ENCODE results near the gene SNX19.

Gene SNX19

GRCh38 chr11:130827451-130828377 lies 88.6 kb downstream of the SNX19 start:
- H3K36me3 ChIP-seq (ENCODE audit: insufficient read depth, low read length) = no peaks in the 10 kb centered on the region
- H3K4me3 ChIP-seq = no peak overlapping the region
- DNase-seq (ENCODE audit: low read depth, low spot score) = no peak
- TF ChIP-seq EZH2 (IDR thresholded peaks at IDR 0.05) (no peak), POLR2AphosphoS5 (IDR thresholded peaks at IDR 0.05; ENCODE audit: borderline replicate concordance, low read depth, low read length) (no peak), FOXP2 (optimal IDR thresholded peaks at IDR 0.05; ENCODE audit: control extremely low read depth, extremely low read length, insufficient read depth) (no peak)
- H3K9ac ChIP-seq (ENCODE audit: insufficient read length) = no peak overlapping the region
- H3K9me3 ChIP-seq (ENCODE audit: low read depth, low read length) = no peaks in the 10 kb centered on the region
- no peak overlapping the region for H3K27ac ChIP-seq

DNA sequence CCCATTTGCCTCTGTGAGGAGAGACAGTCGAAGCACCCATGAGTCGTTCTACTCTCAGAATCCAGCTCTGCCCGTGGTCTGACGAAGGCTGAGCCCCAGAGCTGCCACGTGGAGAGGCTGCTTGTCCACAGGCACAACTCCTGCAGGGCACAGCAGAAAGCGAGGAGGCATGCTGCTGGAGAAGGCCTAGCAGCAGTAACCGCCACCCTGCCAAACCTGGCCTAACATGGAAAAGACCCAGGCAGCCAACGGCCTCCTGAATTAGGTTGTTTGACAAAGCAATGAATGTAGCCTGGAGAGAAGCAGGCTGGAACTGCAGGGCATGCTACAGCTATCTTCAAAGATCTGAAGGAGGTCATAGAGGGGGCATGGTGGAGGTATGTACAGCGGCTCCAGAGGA lies 89.7 kb downstream of the SNX19 start:
- TF ChIP-seq FOXP2 (optimal IDR thresholded peaks at IDR 0.05; ENCODE audit: control extremely low read depth, extremely low read length, insufficient read depth) = no peak
- no peak for TF ChIP-seq EZH2 (IDR thresholded peaks at IDR 0.05)
- no peak for TF ChIP-seq POLR2AphosphoS5 (IDR thresholded peaks at IDR 0.05; ENCODE audit: borderline replicate concordance, low read depth, low read length)
- Histone ChIP-seq H3K9ac (ENCODE audit: insufficient read length) (no peak overlapping the region), H3K9me3 (ENCODE audit: low read depth, low read length) (no peaks in the 10 kb centered on the region), H3K4me3 (no peak overlapping the region), H3K27ac (no peak overlapping the region), H3K36me3 (ENCODE audit: insufficient read depth, low read length) (no peaks in the 10 kb centered on the region)
- DNase-seq (ENCODE audit: low read depth, low spot score) = no peak

- TF ChIP-seq FOXP2 (optimal IDR thresholded peaks at IDR 0.05; ENCODE audit: control extremely low read depth, extremely low read length, insufficient read depth) (no peak), EZH2 (IDR thresholded peaks at IDR 0.05) (no peak), POLR2AphosphoS5 (IDR thresholded peaks at IDR 0.05; ENCODE audit: borderline replicate concordance, low read depth, low read length) (no peak)
- H3K9me3 ChIP-seq (ENCODE audit: low read depth, low read length) = no peaks in the 10 kb centered on the region
- H3K4me3 ChIP-seq = no peak overlapping the region
- H3K9ac ChIP-seq (ENCODE audit: insufficient read length) = no peak overlapping the region
- DNase-seq (ENCODE audit: low read depth, low spot score) = no peak
- H3K36me3 ChIP-seq (ENCODE audit: insufficient read depth, low read length) = no peaks in the 10 kb centered on the region
- no peak overlapping the region for H3K27ac ChIP-seq
Measured at GRCh38 chr11:130825983-130826382, 90.3 kb downstream of the SNX19 start.

DNA sequence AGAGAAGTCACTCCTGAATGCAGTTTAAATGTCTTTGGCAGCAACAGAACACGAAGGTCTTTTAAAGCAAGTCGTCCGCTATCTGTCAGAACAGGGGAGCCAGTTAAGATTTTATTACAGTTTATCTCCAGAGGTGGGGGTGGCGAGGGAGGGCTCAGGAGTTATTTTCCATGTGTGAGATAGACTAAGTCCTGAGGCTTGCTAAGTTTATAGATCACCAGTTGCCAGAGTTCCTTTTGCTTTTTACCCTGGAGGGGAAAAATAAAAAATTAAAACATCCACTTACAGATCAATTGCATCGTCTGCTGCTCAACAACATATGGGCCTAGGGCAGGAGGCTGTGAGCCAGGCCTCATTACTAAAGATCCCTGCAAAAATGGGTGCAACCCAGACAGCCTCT lies 90.7 kb downstream of the SNX19 start:
- no peaks in the 10 kb centered on the region for H3K9me3 ChIP-seq (ENCODE audit: low read depth, low read length)
- no peak overlapping the region for H3K4me3 ChIP-seq
- DNase-seq (ENCODE audit: low read depth, low spot score) = no peak
- H3K9ac ChIP-seq (ENCODE audit: insufficient read length) = no peak overlapping the region
- H3K36me3 ChIP-seq (ENCODE audit: insufficient read depth, low read length) = no peaks in the 10 kb centered on the region
- H3K27ac ChIP-seq = no peak overlapping the region
- TF ChIP-seq FOXP2 (optimal IDR thresholded peaks at IDR 0.05; ENCODE audit: control extremely low read depth, extremely low read length, insufficient read depth) (no peak), POLR2AphosphoS5 (IDR thresholded peaks at IDR 0.05; ENCODE audit: borderline replicate concordance, low read depth, low read length) (no peak), EZH2 (IDR thresholded peaks at IDR 0.05) (no peak)
